HEK293 (cell line): ENCODE data around the gene HRC.

Experiments
- CTCF ChIA-PET: fragments of 350-600 bp; formaldehyde crosslinking; extraction: SDS; loops from one replicate; lab custom pipeline; 2021; ENCODE audit warnings: antibody characterized with exemption; lab: Yijun Ruan, JAX
- POLR2A ChIA-PET: fragments of 300-600 bp; formaldehyde crosslinking; extraction: SDS; loops from one replicate; lab custom pipeline; 2020; ENCODE audit warnings: antibody characterized with exemption, inconsistent platforms; lab: Yijun Ruan, JAX
- H3K27ac ChIP-seq: fragments of 200-500 bp; sonication (Bioruptor generic); 2 replicates; pipeline ENCODE4 v1.5.1; 2014; ENCODE audit warnings: low read depth, low read length, control low read depth, inconsistent platforms; ENCODE audit errors: extremely low read depth
- H3K36me3 ChIP-seq, 2 experiments: fragments of 200-500 bp in 1 of 2; sonication (Bioruptor generic) in 1 of 2; 1 replicate in 1 of 2; 2 replicates in 1 of 2; pipeline ENCODE4 v1.5.1; 2014 to 2017; ENCODE audit warnings: inconsistent platforms in 2 of 2, low read length in 2 of 2; ENCODE audit not compliant: control insufficient read depth in 2 of 2, insufficient read depth in 1 of 2
- H3K4me1 ChIP-seq: fragments of 200-500 bp; sonication (Bioruptor generic); 2 replicates; pipeline ENCODE4 v1.5.1; 2014; ENCODE audit warnings: mild to moderate bottlenecking, low read length, inconsistent platforms; ENCODE audit not compliant: control insufficient read depth, insufficient read depth
- H3K4me3 ChIP-seq: 2 replicates; pipeline ENCODE4 v1.5.1; 2011; ENCODE audit warnings: low read depth, mild to moderate bottlenecking, control low read depth, low read length, moderate library complexity
- H3K9me3 ChIP-seq: fragments of 200-500 bp; sonication (Bioruptor generic); 2 replicates; pipeline ENCODE4 v1.5.1; 2014; ENCODE audit warnings: low read depth, low read length, inconsistent platforms; ENCODE audit not compliant: control insufficient read depth, insufficient read depth
- EGR2 ChIP-seq: fragments of 450-650 bp; formaldehyde crosslinking; IDR thresholded peaks from 2 replicates; pipeline ENCODE4 v1.5.1; 2016; ENCODE audit warnings: low read depth, missing biosample characterization, missing genetic modification characterization
- GLIS2 ChIP-seq: fragments of 450-650 bp; formaldehyde crosslinking; IDR thresholded peaks from 2 replicates; pipeline ENCODE4 v1.5.1; 2016; ENCODE audit warnings: missing biosample characterization, missing genetic modification characterization
- MEIS1 ChIP-seq: sonication (generic); formaldehyde crosslinking; IDR thresholded peaks from 2 replicates; pipeline ENCODE4 v1.8.1; 2022; ENCODE audit warnings: missing genetic modification reagents, mild to moderate bottlenecking, borderline replicate concordance
- MZF1 ChIP-seq: fragments of 450-650 bp; formaldehyde crosslinking; IDR thresholded peaks from 2 replicates; pipeline ENCODE4 v1.5.1; 2017; ENCODE audit warnings: missing biosample characterization, missing genetic modification characterization, borderline replicate concordance
- REST ChIP-seq: fragments of 450-650 bp; formaldehyde crosslinking; IDR thresholded peaks from 2 replicates; pipeline ENCODE4 v1.5.1; 2016; ENCODE audit warnings: missing biosample characterization, missing genetic modification characterization
- SP7 ChIP-seq: fragments of 450-650 bp; formaldehyde crosslinking; IDR thresholded peaks from 2 replicates; pipeline ENCODE4 v1.5.1; 2016; ENCODE audit warnings: missing biosample characterization, missing genetic modification characterization
- ZBTB1 ChIP-seq: fragments of 450-650 bp; formaldehyde crosslinking; IDR thresholded peaks from 2 replicates; pipeline ENCODE4 v1.5.1; 2016; ENCODE audit warnings: missing biosample characterization, missing genetic modification characterization
- ZBTB21 ChIP-seq: fragments of 450-650 bp; formaldehyde crosslinking; IDR thresholded peaks from 2 replicates; pipeline ENCODE4 v1.5.1; 2017; ENCODE audit warnings: missing biosample characterization, missing genetic modification characterization
- ZBTB7A ChIP-seq: fragments of 450-650 bp; formaldehyde crosslinking; IDR thresholded peaks from 2 replicates; pipeline ENCODE4 v1.5.1; 2016; ENCODE audit warnings: low read depth, missing biosample characterization, missing genetic modification characterization
- ZFHX2 ChIP-seq: fragments of 450-650 bp; formaldehyde crosslinking; conservative IDR thresholded peaks from 2 replicates; pipeline ENCODE4 v1.5.1; 2016; ENCODE audit warnings: missing biosample characterization, missing genetic modification characterization
- ZNF157 ChIP-seq: fragments of 450-650 bp; formaldehyde crosslinking; IDR thresholded peaks from 2 replicates; pipeline ENCODE4 v1.5.1; 2016; ENCODE audit warnings: missing biosample characterization, missing genetic modification characterization
- ZNF169 ChIP-seq: fragments of 450-650 bp; formaldehyde crosslinking; IDR thresholded peaks from 2 replicates; pipeline ENCODE4 v1.5.1; 2016; ENCODE audit warnings: missing biosample characterization, missing genetic modification characterization
- ZNF23 ChIP-seq: fragments of 450-650 bp; formaldehyde crosslinking; IDR thresholded peaks from 2 replicates; pipeline ENCODE4 v1.5.1; 2016; ENCODE audit warnings: missing biosample characterization, missing genetic modification characterization, borderline replicate concordance
- ZNF24 ChIP-seq: fragments of 450-650 bp; formaldehyde crosslinking; IDR thresholded peaks from 2 replicates; pipeline ENCODE4 v1.5.1; 2016; ENCODE audit warnings: missing biosample characterization, missing genetic modification characterization
- ZNF266 ChIP-seq: fragments of 450-650 bp; formaldehyde crosslinking; IDR thresholded peaks from 2 replicates; pipeline ENCODE4 v1.5.1; 2016; ENCODE audit warnings: missing biosample characterization, missing genetic modification characterization, low read depth
- ZNF280C ChIP-seq: fragments of 450-650 bp; formaldehyde crosslinking; IDR thresholded peaks from 2 replicates; pipeline ENCODE4 v1.5.1; 2016; ENCODE audit warnings: missing biosample characterization, missing genetic modification characterization
- ZNF311 ChIP-seq: fragments of 450-650 bp; formaldehyde crosslinking; IDR thresholded peaks from 2 replicates; pipeline ENCODE4 v1.5.1; 2017; ENCODE audit warnings: missing biosample characterization, missing genetic modification characterization, borderline replicate concordance
- ZNF335 ChIP-seq: fragments of 450-650 bp; formaldehyde crosslinking; conservative IDR thresholded peaks from 2 replicates; pipeline ENCODE4 v1.5.1; 2016; ENCODE audit warnings: missing biosample characterization, missing genetic modification characterization
- ZNF350 ChIP-seq: fragments of 450-650 bp; formaldehyde crosslinking; IDR thresholded peaks from 2 replicates; pipeline ENCODE4 v1.5.0; 2017; ENCODE audit warnings: missing biosample characterization, mild to moderate bottlenecking, missing genetic modification characterization
- ZNF404 ChIP-seq: fragments of 450-650 bp; formaldehyde crosslinking; IDR thresholded peaks from 2 replicates; pipeline ENCODE4 v1.5.1; 2017; ENCODE audit warnings: missing biosample characterization, missing genetic modification characterization
- ZNF571 ChIP-seq: fragments of 450-650 bp; formaldehyde crosslinking; IDR thresholded peaks from 2 replicates; pipeline ENCODE4 v1.5.0; 2017; ENCODE audit warnings: missing biosample characterization, missing genetic modification characterization
- ZNF610 ChIP-seq: fragments of 450-650 bp; formaldehyde crosslinking; IDR thresholded peaks from 2 replicates; pipeline ENCODE4 v1.5.1; 2016; ENCODE audit warnings: missing biosample characterization, missing genetic modification characterization, borderline replicate concordance
- ZNF624 ChIP-seq: fragments of 450-650 bp; formaldehyde crosslinking; IDR thresholded peaks from 2 replicates; pipeline ENCODE4 v1.5.1; 2017; ENCODE audit warnings: missing biosample characterization, missing genetic modification characterization
- ZNF626 ChIP-seq: fragments of 450-650 bp; sonication (Bioruptor Pico); formaldehyde crosslinking; IDR thresholded peaks from 2 replicates; pipeline ENCODE4 v1.5.1; 2018; ENCODE audit warnings: missing biosample characterization, missing genetic modification characterization, inconsistent platforms
- ZNF664 ChIP-seq: fragments of 450-650 bp; formaldehyde crosslinking; IDR thresholded peaks from 2 replicates; pipeline ENCODE4 v1.5.1; 2016; ENCODE audit warnings: missing biosample characterization, missing genetic modification characterization
- ZNF76 ChIP-seq: fragments of 450-650 bp; formaldehyde crosslinking; IDR thresholded peaks from 2 replicates; pipeline ENCODE4; 2016; ENCODE audit warnings: low read depth, missing biosample characterization, missing genetic modification characterization, borderline replicate concordance
- ZNF837 ChIP-seq: fragments of 450-650 bp; formaldehyde crosslinking; IDR thresholded peaks from 2 replicates; pipeline ENCODE4 v1.5.1; 2016; ENCODE audit warnings: missing biosample characterization, missing genetic modification characterization
- ZSCAN18 ChIP-seq: fragments of 450-650 bp; formaldehyde crosslinking; IDR thresholded peaks from 2 replicates; pipeline ENCODE4 v1.5.1; 2016; ENCODE audit warnings: missing biosample characterization, missing genetic modification characterization
- ZSCAN4 ChIP-seq: fragments of 450-650 bp; formaldehyde crosslinking; IDR thresholded peaks from 2 replicates; pipeline ENCODE4 v1.5.1; 2017; ENCODE audit warnings: missing biosample characterization, missing genetic modification characterization

The HRC gene

GRCh38 chr19:49167857-49168409 lies 12.7 kb upstream of the HRC start:
- POLR2A ChIA-PET = no interaction called here
- TF ChIP-seq EGR2 (peak; percentile 87), ZBTB7A (tag by site-specific recombination) (no peak), ZNF280C (tag by site-specific recombination) (no peak), ZNF350 (tag by site-specific recombination) (no peak), ZNF169 (tag by site-specific recombination) (no peak), SP7 (tag by site-specific recombination) (no peak), ZFHX2 (tag by site-specific recombination) (peak; percentile 82), ZNF624 (tag by site-specific recombination) (no peak), ZNF24 (tag by site-specific recombination) (no peak), GLIS2 (tag by site-specific recombination) (peak; percentile 42; the same call in 1 of the 2 replicates), MEIS1 (CRISPR knock-in tag) (no peak), ZNF266 (tag by site-specific recombination) (no peak), ZSCAN18 (no peak), ZBTB1 (tag by site-specific recombination) (no peak), ZBTB21 (tag by site-specific recombination) (no peak), ZNF157 (tag by site-specific recombination) (no peak), ZNF626 (no peak), ZNF571 (no peak), MZF1 (tag by site-specific recombination) (no peak), ZSCAN4 (tag by site-specific recombination) (no peak), ZNF76 (no peak)

GRCh38 chr19:49165865-49166301 lies 10.7 kb upstream of the HRC start:
- Histone ChIP-seq H3K4me1 (no peaks in the 10 kb centered on the region), H3K36me3 (peaks cover 0 to 5% of the 10 kb centered on the region in 2 experiments; a peak in 1 of 3 replicates), H3K27ac (no peak overlapping the region), H3K9me3 (no peaks in the 10 kb centered on the region), H3K4me3 (no peak overlapping the region)
- ChIA-PET CTCF (interaction anchor here (0.7 to 0.9 kb wide), 3 partner anchors 43 to 396 kb away, joined by 3 to 4 read pairs (median 3); no protein-coding TSS in a partner anchor), POLR2A (no interaction called here)
- TF ChIP-seq ZNF311 (tag by site-specific recombination) = no peak
- no peak for TF ChIP-seq ZNF664
- no peak for TF ChIP-seq ZNF157 (tag by site-specific recombination)
- no peak for TF ChIP-seq ZNF23 (tag by site-specific recombination)
- no peak for TF ChIP-seq ZNF837 (tag by site-specific recombination)
- TF ChIP-seq ZNF335 (tag by site-specific recombination) = no peak
- TF ChIP-seq ZNF404 = no peak
- TF ChIP-seq ZFHX2 (tag by site-specific recombination) = peak; percentile 54; the same call in 1 of the 2 replicates
- peak; percentile 43; the same call in 1 of the 2 replicates for TF ChIP-seq EGR2
- no peak for TF ChIP-seq REST
- TF ChIP-seq ZNF610 (tag by site-specific recombination) = no peak
- TF ChIP-seq SP7 (tag by site-specific recombination) = no peak

More at GRCh38 chr19:49167857-49168409, 12.7 kb upstream of the HRC start:
- Histone ChIP-seq H3K4me3 (no peak overlapping the region), H3K9me3 (no peaks in the 10 kb centered on the region), H3K4me1 (no peaks in the 10 kb centered on the region), H3K27ac (no peak overlapping the region), H3K36me3 (peaks cover 0 to 24% of the 10 kb centered on the region in 2 experiments; a peak in 1 of 3 replicates)
- CTCF ChIA-PET = interaction anchor here (0.7 kb wide), 1 partner anchor 154 kb away, joined by 9 read pairs; no protein-coding TSS in a partner anchor
